ENCODE data around the gene ARAP2.

The ARAP2 gene

DNA sequence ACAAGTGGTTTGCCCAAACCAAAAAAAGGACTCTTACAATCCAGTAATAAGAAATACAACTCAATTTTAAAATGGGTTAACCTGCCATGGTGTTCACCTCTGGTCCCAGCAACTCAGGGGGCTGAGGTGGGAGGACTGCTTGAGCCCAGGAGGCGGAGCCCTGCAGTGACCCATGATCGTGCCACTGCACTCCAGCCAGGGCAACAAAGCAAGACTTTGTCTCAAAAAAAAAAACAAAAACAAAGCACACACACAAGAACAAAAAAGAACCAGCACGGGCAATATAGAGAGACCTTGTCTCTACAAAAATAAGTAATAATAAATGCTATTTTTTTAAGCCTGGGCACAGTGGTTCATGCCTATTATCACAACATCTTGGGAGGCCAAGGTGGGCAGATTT, 28.7 kb downstream of the ARAP2 start:
- DNase-seq (ENCODE audit: low read depth): no peak

DNA sequence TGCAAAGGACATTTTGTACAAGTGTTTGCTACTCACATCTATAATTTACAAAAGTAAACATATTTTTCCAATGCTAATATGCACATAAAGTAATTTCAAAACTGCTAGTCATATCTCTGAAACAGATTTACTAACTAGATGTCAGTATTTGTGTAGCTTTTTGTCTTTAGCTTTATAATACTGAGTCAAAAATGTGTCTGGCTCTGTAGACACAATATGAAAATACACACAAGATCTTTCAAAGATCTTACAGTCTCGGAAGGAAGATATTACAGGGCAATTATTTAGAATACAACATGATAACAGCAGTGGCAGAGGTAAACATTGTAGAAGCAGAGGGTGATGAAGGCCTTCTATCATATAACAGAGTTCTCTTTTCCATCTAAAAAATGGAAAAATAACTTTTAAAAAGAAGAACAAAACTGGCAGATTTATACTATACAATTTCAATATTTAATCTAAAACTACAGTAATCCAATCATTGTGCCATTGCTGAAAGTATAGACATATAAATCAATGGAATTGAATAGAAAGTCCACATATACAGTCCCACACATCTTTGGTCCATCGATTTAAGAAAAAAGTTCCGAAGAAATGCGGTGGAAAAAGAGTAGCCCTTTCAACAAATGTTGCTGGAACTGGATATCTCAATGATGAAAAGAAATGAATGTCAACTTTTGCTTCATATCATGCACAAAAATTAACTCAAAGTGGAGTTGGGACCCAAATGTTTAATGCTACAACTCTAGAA, 29.4 kb downstream of the ARAP2 start:
- no peak for DNase-seq (ENCODE audit: low read depth)

DNA sequence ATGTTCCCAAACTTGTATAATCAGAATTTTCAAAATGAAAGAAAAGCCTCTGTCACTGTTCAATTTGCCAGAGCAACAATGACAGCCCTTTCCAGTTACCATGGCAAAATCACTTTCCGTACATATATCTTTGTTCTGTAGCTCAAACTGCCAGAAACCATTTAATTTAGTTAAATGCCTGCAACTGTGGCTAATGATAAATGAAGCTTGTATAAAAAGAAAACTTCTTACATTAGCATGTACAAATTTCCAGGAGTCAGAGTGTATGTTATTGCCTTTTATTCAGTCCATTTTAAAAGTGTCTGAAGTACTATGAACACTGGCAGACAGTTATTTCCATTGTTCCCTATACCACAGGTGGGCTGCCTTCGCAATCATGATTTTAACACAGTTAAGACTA, 30.3 kb downstream of the ARAP2 start:
- no peak for DNase-seq (ENCODE audit: low read depth)

DNA sequence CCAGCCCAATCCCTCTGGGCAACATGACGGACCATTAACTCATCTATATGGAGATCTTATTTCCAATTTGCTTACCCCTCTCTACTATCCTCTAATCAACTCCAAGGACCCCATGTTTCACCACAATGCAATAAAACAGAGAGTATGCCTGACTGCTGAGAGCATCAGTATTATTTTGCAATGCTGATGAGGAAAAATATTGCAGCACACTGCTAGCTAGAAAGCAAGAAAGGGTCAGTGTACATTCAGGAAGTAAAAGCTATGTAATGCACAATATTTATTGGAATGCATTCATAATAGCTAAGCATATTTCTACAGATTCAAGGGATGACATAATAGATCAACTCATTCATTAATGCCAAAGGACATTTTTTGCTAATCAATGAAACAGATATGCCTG, 33.2 kb downstream of the ARAP2 start:
- DNase-seq (ENCODE audit: low read depth): no peak

DNA sequence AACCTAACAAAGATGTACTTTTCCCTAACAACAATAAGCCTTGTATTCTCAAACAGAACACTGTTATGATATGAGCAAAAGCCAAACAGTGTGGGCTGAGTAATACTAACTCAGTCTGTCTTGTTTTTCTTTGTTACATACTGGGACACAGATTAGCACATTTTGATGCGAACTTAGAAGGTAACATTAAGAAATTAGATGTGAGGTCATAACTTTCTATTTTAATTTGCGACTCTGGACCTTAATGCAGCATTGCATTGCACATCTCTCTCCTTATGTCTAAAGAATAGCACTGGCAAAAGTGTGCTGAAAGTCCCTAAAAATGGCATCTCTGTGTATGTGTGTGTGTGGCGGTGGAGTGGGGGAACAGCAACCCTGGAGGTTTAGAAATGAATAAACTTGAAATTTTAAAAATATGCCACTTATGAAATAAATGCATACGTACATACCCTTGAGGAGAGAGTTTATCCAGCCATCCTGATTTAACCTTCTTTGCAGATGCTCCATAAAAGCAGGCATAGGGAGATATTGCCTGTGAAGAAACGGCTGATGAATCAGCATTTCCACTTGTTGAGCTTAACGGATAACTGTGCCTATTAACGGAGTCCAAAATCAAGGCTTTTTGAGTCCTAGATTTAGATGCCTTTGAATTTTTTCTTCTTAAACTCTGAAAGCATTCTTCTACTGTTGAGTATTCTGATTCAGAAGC, 34.2 kb downstream of the ARAP2 start:
- DNase-seq (ENCODE audit: low read depth): no peak

DNA sequence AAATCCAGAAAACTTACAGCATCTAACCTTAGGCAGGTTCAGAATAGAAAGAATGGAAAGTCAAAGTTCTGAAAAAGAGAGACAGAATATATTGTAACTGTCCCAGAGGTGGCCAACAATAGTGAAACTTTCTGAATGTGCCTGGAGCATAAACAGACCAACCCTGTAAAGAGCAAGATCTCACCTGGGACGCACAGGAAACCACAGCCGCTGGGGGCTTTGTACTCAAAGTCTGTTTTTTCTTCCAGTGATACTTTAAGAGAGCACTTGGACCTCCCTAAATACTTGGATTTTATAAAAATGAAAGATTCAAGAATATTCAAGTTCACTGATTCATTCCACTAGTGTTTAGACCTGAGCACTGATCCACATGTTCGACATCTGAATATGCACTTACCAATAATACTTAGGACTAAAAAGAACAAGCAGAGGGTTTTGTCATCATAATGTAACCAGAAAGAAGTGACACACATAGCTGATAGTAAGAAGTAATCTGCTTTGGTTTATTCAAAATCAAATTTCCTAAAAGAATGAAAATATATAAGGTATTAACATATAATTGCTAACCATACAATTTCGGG, 35.3 kb downstream of the ARAP2 start:
- DNase-seq (ENCODE audit: low read depth): no peak

DNA sequence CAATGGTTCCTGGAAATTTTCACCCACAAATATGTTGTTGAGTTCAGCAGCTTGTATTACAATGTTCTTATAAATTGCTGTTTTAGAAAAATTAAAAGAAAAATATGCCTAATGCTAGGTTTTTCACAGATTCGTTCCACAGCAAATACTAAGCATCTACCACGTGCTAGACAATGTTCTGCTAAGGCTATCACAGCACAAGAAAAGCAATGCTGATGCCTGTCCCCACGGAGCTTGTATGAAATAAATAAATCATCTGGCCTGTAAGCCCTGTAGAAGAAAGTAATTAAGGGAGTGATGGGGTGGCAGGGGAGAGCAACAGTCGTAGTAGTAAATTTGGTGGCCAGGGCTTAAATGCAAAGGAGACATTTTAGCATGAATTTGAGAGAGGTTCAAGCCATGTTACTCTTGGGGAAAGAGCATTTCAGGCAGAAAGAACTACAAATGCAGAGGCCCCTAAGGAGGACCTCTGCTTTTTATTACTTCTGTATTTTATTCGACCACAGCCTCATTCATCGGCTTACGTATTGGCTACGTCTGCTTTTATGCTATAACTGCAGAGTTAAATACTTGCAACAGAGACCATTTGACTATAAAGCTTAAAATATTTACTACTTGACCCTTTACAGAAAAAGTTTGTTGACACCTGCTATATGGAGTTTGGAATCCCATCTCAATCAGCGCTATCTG, 36.3 kb downstream of the ARAP2 start:
- DNase-seq (ENCODE audit: low read depth): no peak

DNA sequence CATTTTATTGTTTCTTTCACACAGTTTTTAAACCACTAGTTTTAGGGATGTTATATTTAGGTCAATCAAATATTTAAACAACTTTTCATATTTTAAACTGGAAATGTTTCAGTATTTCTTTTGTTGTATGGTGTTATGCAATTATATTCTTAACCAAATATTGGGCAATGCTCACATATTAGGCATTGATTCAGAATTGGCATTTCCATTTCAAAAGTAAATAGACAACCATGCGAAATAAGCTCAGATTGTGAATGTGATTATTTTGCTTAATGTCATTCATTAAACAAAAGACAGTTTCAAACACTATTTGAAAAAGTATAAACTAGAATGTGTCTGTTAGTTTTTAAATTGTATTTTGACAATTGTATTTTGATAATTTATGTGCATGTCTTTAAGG, 36.9 kb downstream of the ARAP2 start:
- DNase-seq (ENCODE audit: low read depth): no peak

DNA sequence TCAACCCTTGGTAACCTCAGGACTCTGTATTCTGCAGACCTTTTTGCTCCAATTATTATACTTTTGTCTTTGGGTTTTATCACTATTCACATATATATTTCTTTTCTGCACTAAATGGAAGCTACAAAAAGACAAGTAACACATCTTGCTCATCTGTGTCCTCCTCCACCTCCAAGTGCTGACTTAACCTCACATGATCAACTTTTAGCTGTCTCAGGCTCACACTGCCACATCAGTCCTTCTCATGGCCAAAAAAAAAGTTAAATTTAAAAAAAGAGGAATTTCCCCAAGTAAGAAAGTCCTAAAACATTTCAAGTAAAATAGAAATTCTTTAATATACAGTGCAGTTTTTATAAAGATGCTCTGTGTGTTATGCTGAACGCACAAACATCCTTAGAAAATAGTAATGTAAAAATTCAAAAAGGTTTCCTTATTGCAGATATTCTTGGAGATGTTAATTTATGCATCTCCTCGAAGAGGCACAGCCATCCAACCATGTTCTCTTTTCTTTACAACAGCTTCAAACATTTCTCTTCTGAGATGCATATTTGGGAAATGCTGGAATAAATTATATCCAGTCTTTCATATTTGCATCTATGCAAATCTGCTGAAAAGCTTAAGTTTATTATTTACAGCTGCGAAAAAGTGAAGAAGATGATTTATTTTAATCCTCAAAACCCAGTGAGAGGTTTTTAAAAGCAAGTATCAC, 37.6 kb downstream of the ARAP2 start:
- DNase-seq (ENCODE audit: low read depth): no peak

DNA sequence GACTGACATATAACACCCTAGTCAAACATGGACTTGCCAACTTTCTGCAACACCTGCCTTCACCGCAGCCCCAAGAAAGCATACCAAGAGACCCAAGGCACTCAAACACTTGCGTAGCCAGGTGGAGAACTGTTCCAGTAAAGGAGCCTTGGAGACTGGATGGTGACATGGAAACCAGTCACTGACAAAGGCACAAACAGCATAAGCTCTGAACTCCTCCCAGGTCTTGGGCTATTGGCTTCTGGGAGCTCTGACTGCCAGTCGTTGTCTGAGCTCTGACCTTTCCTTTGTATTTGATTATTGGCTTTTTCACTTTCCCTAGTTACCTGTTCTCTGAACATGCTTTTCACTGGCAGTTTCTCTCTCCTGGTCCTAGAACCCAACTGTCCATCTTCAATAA, 38.3 kb downstream of the ARAP2 start:
- no peak for DNase-seq (ENCODE audit: low read depth)

DNA sequence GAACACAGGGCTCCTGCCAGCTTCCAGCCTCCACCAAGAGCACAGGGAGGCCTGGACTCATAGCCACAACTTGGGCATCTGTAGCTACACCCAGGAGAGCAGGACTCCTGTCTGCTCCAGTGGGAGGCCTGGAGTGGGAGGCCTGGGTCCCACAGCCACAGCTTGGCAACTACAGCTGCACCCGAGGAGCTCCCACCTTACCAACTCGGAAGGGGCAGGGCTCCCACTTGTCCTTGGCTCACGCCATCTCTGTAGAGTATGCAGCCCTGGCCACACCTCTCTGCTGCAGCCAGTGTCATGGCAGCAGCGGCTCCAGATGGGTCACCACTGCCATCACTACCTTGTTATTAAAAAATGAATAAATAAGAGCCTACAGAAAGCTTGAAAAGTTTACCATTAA, 45.5 kb downstream of the ARAP2 start:
- DNase-seq (ENCODE audit: low read depth): no peak

DNA sequence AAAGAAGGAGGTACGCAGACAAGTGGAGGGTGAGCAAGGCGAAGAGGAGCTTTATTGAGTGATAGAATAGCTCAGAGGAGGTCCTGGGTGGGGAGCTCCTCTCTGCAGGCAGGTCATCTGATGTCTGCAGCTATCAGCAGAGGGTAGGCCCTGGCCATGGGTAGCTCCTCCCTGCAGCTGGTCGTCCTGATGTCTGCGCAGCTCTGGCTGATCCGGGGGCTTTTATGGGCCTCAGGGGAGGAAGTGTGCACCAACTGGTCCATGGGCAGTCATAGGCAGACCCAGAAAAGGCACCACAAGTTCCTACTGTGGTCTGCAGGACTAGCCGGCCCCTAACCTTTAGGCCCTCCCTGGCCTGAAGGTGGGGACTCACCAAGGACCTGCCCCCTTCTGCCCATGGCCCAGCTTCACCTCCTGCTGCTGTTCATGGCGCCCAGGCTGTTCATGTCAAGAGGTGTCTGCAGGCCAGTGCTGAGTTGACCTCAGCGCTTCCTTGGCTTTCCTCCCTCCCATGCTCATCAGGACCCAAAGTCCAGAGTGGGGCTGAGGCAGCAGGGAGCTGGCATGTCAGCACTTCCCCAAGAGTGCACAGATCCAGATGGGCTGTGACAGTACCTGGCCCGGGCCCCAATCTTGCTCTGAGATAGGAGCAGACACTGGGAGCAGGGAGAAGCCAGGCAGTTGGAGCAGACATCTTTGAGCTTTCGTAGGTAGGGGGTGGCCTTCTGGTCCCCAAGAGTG, 46.1 kb downstream of the ARAP2 start:
- no peak for DNase-seq (ENCODE audit: low read depth)

DNA sequence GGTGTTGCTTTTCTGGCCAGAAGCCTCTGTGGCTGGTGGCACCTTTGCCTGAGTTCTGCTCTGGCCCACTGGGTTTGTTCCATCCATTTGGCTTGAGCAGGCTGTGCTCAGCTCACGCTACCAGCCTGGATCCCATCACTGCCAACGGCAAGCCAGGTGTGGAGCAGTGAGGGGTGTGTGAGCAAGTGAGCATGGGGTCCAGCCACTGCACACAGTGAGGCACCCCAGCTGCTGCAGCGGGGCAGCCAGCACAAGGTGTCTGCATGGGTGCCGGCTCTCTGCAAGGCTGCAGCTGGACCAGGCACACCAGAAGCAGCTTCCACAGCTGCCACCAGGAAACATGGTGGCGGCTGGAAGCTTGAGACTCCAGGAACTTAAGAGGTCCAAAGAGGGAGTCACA, 46.8 kb downstream of the ARAP2 start:
- DNase-seq (ENCODE audit: low read depth): no peak

DNA sequence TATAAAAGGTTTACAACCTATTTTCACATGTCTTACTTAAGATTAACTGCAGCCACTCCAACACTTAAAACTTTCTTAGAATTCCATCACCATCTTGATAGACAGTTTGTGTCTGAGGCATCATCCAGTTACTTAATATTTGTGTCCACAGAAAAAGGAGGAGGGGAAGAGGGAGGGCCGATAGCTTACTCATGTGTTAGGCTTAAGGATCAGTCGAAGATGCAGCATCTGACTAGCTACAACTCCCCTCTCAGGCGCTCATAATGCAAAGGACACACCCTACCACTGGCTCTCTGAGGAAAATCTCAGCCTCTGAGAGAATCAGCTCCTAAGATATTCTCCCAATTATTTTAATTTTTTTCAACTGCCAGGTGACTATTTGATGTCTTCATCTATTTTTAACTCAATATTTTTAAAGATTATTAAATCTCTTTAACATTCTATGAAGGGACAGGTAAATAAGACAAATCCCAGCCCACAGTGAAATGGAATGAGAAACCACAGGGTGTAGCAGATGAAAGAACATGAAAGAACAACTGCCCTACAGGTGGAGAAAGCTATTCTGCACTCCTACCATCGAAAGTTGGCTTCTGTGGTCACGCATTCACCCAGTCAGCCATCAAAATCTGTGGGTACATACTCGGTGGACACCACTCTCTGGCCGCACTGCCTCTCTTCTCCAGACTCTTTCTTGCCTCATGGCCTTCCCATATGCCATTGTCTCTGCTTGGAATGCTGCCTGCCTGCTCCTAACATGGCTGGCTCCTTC, 48.0 kb downstream of the ARAP2 start:
- DNase-seq (ENCODE audit: low read depth): peak; percentile 57

DNA sequence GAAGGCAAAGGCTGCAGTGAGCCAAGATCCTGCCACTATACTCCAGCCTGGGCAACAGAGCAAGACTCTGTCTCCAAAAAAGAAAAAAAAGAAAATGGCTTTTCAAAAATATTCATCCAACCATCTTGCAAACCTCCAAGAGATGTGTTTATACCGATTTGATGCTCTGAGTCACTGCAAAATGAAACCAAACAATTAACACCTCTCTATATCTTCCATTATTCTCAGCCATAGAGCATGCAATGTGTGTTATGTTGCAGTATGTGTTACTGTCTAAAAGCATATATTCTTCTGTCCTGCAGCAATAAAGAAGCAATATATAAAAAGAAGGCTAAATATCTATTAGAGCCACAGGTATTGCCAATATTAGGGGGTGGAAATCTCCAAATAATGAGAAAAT, 51.4 kb downstream of the ARAP2 start:
- DNase-seq (ENCODE audit: low read depth): no peak

DNA sequence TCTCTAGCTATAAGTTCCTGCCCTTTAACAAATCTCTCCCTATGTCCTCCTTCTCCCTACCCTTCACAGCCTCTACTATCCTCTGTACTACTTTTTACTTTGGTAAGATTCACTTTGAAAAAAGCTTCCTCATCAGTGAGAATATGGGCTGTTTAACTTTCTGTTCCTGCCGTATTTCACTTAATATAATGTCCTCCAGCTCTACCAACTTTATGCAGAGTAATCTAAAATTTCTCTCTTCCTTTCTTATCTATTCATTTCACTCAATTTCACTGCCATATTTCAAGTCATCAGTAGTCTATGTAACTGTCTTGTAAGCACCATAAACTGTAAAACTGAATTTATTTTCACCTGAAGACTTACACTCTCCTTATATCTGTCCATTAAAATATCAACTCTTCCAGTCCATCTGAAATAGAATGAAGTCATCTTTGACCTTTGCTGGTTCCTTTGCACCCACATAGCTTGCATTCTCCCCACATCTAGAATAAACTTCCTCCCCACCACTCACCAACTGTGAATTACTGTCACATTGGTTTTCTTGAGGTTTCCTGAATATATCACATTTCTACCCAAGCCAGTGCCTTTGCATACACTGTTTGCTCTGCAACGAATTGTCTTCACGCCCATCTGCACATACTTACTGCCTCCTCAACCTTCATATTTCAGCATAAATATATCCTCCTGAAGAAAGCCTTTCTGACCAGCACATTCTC, 54.6 kb downstream of the ARAP2 start:
- no peak for DNase-seq (ENCODE audit: low read depth)

DNA sequence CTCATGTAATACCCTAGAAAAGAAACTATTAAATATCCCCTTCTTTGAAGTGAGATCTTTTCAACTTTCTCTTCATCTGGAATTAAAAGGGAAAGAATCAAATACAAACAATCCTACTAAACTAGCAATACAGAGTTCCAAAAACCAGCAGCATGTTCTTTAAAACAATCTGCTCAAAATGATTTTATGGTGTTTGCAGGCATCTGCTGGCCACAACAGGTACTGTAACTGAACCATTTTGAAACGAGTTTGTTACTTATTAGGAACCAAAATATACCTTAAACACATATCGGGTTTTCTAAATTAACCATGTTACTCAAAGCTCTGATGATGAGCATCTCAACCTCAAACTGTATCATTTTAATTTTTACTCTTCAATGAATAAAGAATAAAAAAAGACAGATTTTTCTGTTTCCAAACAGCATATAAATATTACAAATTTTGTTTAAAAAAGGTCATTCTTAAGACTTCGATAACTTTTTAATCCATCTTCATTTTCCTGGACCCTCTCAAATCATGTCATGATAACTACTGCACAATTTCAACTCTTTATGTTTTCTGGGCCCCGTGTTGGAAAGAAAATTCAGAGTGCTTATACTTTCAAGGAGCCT, 56.5 kb downstream of the ARAP2 start:
- DNase-seq (ENCODE audit: low read depth): peak; percentile 46

DNA sequence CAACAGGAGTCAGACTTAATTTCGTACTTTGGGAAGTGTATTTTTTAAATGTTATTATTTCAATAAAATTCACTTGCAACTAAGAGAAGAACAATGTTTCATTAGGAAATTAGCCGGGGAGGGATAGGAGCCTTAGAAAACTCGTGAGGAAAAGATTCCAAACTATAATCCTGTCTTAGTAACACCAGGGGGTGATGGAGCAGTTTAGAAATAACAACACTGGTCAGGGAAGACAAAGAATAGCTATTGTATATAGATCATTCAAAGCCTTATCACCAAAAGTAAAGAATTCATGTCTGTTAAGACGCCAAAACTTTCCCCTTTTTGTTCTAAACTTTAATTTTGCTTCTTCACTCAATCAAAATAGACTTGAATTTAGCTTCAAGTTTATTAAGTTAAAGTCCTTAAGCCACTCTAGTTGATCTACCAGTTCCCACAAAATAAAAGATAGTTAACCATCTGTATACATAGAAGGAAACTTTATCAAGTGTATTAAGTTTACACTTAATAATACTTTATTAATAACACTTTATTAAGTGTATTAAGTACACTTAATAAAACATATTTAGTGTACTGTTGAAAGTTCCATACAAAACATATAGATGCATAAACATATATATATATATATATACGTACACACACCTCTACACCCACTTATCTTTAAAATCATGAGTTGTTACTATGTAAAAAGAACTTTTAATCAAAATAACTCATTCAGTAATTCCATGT, 60.5 kb downstream of the ARAP2 start:
- DNase-seq (ENCODE audit: low read depth): no peak

DNA sequence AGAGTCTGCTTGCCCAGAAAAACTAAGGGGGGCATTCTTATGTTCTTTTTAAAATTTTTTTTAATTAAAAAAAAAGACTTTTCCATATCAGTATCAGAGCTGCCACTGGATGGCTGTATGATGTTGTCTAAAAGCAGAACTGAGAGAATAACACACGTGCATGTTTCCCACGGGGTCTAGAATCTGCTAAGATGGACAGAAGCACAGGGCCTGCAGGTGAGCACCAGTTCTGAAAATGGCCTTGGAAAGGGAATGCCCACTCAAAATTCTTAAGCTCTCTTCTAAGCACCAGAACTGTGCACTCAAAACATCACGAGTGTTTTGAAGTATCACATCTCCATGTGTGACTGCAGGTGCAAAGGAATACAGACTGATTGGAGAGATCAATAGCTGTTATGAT, 61.1 kb downstream of the ARAP2 start:
- no peak for DNase-seq (ENCODE audit: low read depth)

Measured in amniotic epithelial cell (primary cell).